ENCODE results near the gene OASL. TPM values are rescaled to one million over a fixed set of nuclear protein-coding genes. Genes with fewer than 3 reads are reported as not detected.

OASL gene
- total and polyA plus RNA-seq, 2 of the 4 experiments (the other 2 are of a cell fraction): under 0.01 to 0.05 TPM

DNA sequence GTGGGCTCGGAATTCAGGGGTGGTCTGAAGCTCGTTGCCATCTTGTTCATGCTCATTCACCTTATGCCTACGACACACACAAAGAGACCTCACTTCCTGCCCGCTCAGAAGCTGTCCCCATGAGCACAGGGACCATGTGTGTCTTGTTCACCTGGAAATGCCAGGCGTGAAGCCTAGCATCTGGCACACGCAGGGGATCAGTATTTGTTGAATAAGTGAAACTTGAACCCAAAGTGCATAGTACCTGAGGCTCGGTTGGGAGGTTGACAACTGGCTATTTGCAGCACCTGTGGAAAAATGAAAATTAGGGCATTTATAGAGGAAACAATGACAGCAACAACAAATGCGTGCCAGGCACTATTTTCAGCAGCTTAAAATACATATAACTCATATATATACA is 28.2 kb downstream of the OASL start:
- Histone ChIP-seq H3K4me2 (ENCODE audit: low read depth, low read length) (no peak overlapping the region), H3K9me3 (ENCODE audit: control insufficient read depth, insufficient read depth, low read length) (no peaks in the 10 kb centered on the region), H4K5ac (ENCODE audit: low read depth, low read length) (no peak overlapping the region), H3K23ac (ENCODE audit: low read depth, low read length) (no peak overlapping the region), H3K9ac (ENCODE audit: low read depth, low read length) (no peak overlapping the region), H4K91ac (ENCODE audit: insufficient read depth, low read depth, low read length) (no peak overlapping the region), H3K27ac (ENCODE audit: insufficient read depth, low read length) (no peak overlapping the region), H2AK5ac (ENCODE audit: low read depth, low read length) (no peak overlapping the region), H2BK20ac (ENCODE audit: low read depth, low read length) (no peak overlapping the region), H3K4me1 (ENCODE audit: control insufficient read depth, insufficient read depth, low read length) (no peaks in the 10 kb centered on the region), H2AFZ (replicated peaks; ENCODE audit: low read length, poor library complexity) (no peak overlapping the region), H3K18ac (ENCODE audit: low read depth, low read length) (no peak overlapping the region), H3K9me1 (ENCODE audit: insufficient read depth, low read length) (0 out of 2 replicates have a peak, but pooled peaks cover 6% of the 10 kb centered on the region), H3K14ac (replicated peaks; ENCODE audit: low read depth, low read length) (no peak overlapping the region), H2AK9ac (replicated peaks; ENCODE audit: low read depth, low read length, poor library complexity) (no peak overlapping the region), H3K4me3 (ENCODE audit: insufficient read depth, low read depth, low read length) (no peak overlapping the region), H3K79me1 (ENCODE audit: low read depth in 1 of 2, low read length in 2 of 2) (peaks cover 9 to 12% of the 10 kb centered on the region in 2 experiments), H2BK120ac (ENCODE audit: low read depth, low read length) (no peak overlapping the region), H3K4ac (ENCODE audit: low read depth, low read length) (no peak overlapping the region), H2BK5ac (ENCODE audit: low read depth, low read length, poor library complexity, severe bottlenecking) (no peak overlapping the region), H3K56ac (ENCODE audit: extremely low read depth, insufficient read depth, low read length) (no peak overlapping the region), H4K20me1 (ENCODE audit: insufficient read depth, low read length) (no peaks in the 10 kb centered on the region), H4K8ac (ENCODE audit: low read depth in 2 of 2, low read length in 2 of 2) (no peak overlapping the region), H2BK15ac (ENCODE audit: low read depth, low read length) (no peak overlapping the region), H3K36me3 (ENCODE audit: control insufficient read depth, insufficient read depth, low read length) (peaks cover 26% of the 10 kb centered on the region), H3K27me3 (ENCODE audit: control insufficient read depth, insufficient read depth, low read length) (no peaks in the 10 kb centered on the region)
- ATAC-seq (ENCODE audit: low read depth) (no peak), DNase-seq (no peak)
- POLR2A ChIA-PET (ENCODE audit: unreplicated experiment): no interaction called here
- in situ Hi-C loops (cut with MboI; ENCODE audit: low sequenced_read_pairs): no loop called here
- intact Hi-C loops (cut with micrococcal nuclease): loop anchor here (5.0 kb wide), 1 partner anchor 429 kb away; the partner anchor contains the start of gene POP5
- no TSS peak for BruUV-seq (replicated peaks)
- TF ChIP-seq, protein P1, sequence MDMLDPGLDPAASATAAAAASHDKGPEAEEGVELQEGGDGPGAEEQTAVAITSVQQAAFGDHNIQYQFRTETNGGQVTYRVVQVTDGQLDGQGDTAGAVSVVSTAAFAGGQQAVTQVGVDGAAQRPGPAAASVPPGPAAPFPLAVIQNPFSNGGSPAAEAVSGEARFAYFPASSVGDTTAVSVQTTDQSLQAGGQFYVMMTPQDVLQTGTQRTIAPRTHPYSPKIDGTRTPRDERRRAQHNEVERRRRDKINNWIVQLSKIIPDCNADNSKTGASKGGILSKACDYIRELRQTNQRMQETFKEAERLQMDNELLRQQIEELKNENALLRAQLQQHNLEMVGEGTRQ (IDR thresholded peaks at IDR 0.05; ENCODE audit: low read depth, low read length): no peak
- TF ChIP-seq, protein P2, sequence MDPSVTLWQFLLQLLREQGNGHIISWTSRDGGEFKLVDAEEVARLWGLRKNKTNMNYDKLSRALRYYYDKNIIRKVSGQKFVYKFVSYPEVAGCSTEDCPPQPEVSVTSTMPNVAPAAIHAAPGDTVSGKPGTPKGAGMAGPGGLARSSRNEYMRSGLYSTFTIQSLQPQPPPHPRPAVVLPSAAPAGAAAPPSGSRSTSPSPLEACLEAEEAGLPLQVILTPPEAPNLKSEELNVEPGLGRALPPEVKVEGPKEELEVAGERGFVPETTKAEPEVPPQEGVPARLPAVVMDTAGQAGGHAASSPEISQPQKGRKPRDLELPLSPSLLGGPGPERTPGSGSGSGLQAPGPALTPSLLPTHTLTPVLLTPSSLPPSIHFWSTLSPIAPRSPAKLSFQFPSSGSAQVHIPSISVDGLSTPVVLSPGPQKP (IDR thresholded peaks at IDR 0.05; ENCODE audit: borderline replicate concordance, low read depth, low read length): no peak
- TF ChIP-seq NFE2L2 (IDR thresholded peaks at IDR 0.05; ENCODE audit: low read depth, low read length) (no peak), RAD21 (IDR thresholded peaks at IDR 0.05; ENCODE audit: low read length) (no peak)
- dilution Hi-C loops (cut with HindIII; ENCODE audit: low sequenced_read_pairs, unreplicated experiment): no loop called here
- WGBS, 2 experiments (ENCODE audit: extremely low coverage in 2 of 2, insufficient read length in 1 of 2): no CpG with 5 or more reads among the region's 8 CpGs
- CTCF ChIA-PET: no interaction called here

Data from IMR-90 (cell line).